Ovary (tissue), 9 donors: Measurements from ENCODE around the gene ZFPL1. TPM values are rescaled to one million over a fixed set of nuclear protein-coding genes. Genes with fewer than 3 reads are reported as not detected.

Source experiments
- DNase-seq, 5 donors: peaks; one replicate each; pipeline ENCODE4 v3.0.0-alpha.2; 2019 to 2020
- H3K27ac ChIP-seq, 2 donors: fragments of 200-600 bp; one replicate each; pipeline versions ENCODE4 v1.5.1 to v1.8.0; 2019 to 2022
- H3K27me3 ChIP-seq: fragments of 200-600 bp; one replicate; pipeline ENCODE4 v1.8.0; 2022
- H3K36me3 ChIP-seq: fragments of 200-600 bp; sonication (generic); one replicate; pipeline ENCODE4 v1.5.1; 2019
- H3K4me1 ChIP-seq: one replicate; pipeline ENCODE4 v1.8.1; 2013; ENCODE audit warnings: mild to moderate bottlenecking, moderate library complexity; ENCODE audit not compliant: insufficient read depth
- H3K4me3 ChIP-seq: fragments of 200-600 bp; sonication (generic); one replicate; pipeline ENCODE4 v1.5.1; 2017
- H3K9me3 ChIP-seq, 2 donors: fragments of 200-600 bp in 1 of 2; sonication (generic) in 1 of 2; one replicate each; pipeline versions ENCODE4 v1.5.1 to v1.8.1; 2013 to 2019; ENCODE audit warnings: mild to moderate bottlenecking in 1 of 2, moderate library complexity in 1 of 2
- CTCF ChIP-seq, 3 donors: fragments of 450-650 bp in 2 of 3; fragments of 200-600 bp in 1 of 3; IDR thresholded peaks; one replicate each; pipeline versions ENCODE4 v1.5.1 to v1.8.0; 2016 to 2022; ENCODE audit warnings: antibody characterized with exemption in 3 of 3, mild to moderate bottlenecking in 1 of 3
- EP300 ChIP-seq: sonication (generic); formaldehyde crosslinking; IDR thresholded peaks from one replicate; pipeline ENCODE4 v1.6.1; 2017; ENCODE audit warnings: antibody characterized with exemption
- POLR2A ChIP-seq: fragments of 450-650 bp; IDR thresholded peaks from one replicate; pipeline ENCODE4 v1.6.1; 2017; ENCODE audit warnings: antibody characterized with exemption, mild to moderate bottlenecking, moderate library complexity
- WGBS, 3 donors: extraction: QIAGEN DNeasy Blood & Tissue Kit in 1 of 3; methylation state at CpG; one replicate each; pipeline versions ENCODE4 v1.1.5 to v1.1.7; 2013 to 2017; 5-methylcytosine and 5-hydroxymethylcytosine counted together
- intact Hi-C, 4 donors: fragments of 100-400 bp; cut with DNase I; formaldehyde crosslinking; loops; one replicate each; pipeline versions ENCODE4 v1.11.0 to v1.15.1; 2022 to 2023
- polyA plus RNA-seq, 2 donors: library from polyadenylated mRNA; stranded (reverse); fragments of 200-250 nt in 1 of 2; fragments of 350-450 nt in 1 of 2; fragmentation: Illumina TruSeq in 1 of 2; extraction: RNeasy Lipid Tissue Mini Kit (QIAGEN cat#74804) in 1 of 2; gene quantifications; one replicate each; pipeline ENCODE4 v1.2.3, GENCODE V29; 2013 to 2014
- total RNA-seq, 7 donors: library from RNA; depleted of rRNA in 2 of 7; stranded (reverse); fragments of >200 nt in 2 of 7; fragmentation: NEBNext Ultra II Directional in 3 of 7; extraction: Animal tissue kit (Norgen Biotek cat#: 25700) in 3 of 7; gene quantifications; one replicate each; pipeline versions ENCODE4 v1.1.0 to v1.2.4, GENCODE V29; 2016 to 2023
- donor health status: DM: no; HTN: no; CAD: no; lungs with moderate emphysema.
- donor health status: DM: no; HTN: no; CAD: no.
- donor health status: Bipolar disorder and iron deficiency.
- donor health status: DM: yes; HTN: yes; CAD: no.
- donor health status: DM: no; HTN: no; CAD: no.
- donor health status: DM: yes; HTN: yes; CAD: no.

ZFPL1 gene
- total and polyA plus RNA-seq, 9 donors, result 11.2 to 44.8 (median 35.1) TPM

GRCh38 chr11:65095974-65096806 is 12.2 kb downstream of the ZFPL1 start, which contains the start of gene VPS51:
VPS51 (plus strand) TSS chr11:65096214; CDS start chr11:65096251, 37 bp downstream.
- Histone ChIP-seq H3K36me3 (no peaks in the 10 kb centered on the region), H3K4me1 (peaks cover 8% of the 10 kb centered on the region), H3K9me3 (no peaks in the 10 kb centered on the region), H3K4me3 (peak within 1 kb of the TSS; percentile 91), H3K27me3 (no peaks in the 10 kb centered on the region), H3K27ac (peak within 1 kb of the TSS; percentile 60 to 86)
- TF ChIP-seq CTCF (IDR thresholded peaks at IDR 0.05), result peak in 1 of 3 donors; percentile 50
- TF ChIP-seq EP300, result no peak
- peak; percentile 78 for TF ChIP-seq POLR2A
- 0% methylated on average over 48 to 52 of the region's 52 CpGs for WGBS, 3 donors
- DNase-seq, result peak; percentile 84 to 90 (median 88)
- intact Hi-C loops, result loop anchor here in 2 of 4 donors (5.0 kb wide), 3 partner anchors 69 to 84 kb away; partner anchors contain the start of genes ARL2 (in 1 of the 2) and SNX15 (in 1 of the 2)

GRCh38 chr11:65096926-65097325 is 12.9 kb downstream of the ZFPL1 start:
- Histone ChIP-seq H3K4me1 (peaks cover 11% of the 10 kb centered on the region), H3K9me3 (no peaks in the 10 kb centered on the region), H3K27me3 (no peaks in the 10 kb centered on the region), H3K27ac (peak overlapping the region; percentile 60 to 86), H3K36me3 (no peaks in the 10 kb centered on the region), H3K4me3 (peak overlapping the region; percentile 91)
- intact Hi-C loops, result loop anchor here in 2 of 4 donors (5.0 kb wide), 3 partner anchors 70 to 85 kb away; partner anchors contain the start of genes ARL2 (in 1 of the 2) and SNX15 (in 1 of the 2)
- no peak for DNase-seq
- no peak for TF ChIP-seq EP300
- no peak for TF ChIP-seq POLR2A
- no peak for TF ChIP-seq CTCF (IDR thresholded peaks at IDR 0.05)
- WGBS, 3 donors, result 22 to 42% (median 25%) methylated on average over 8 of the region's 8 CpGs

GRCh38 chr11:65100674-65101350 is 16.8 kb downstream of the ZFPL1 start:
- Histone ChIP-seq H3K27me3 (no peaks in the 10 kb centered on the region), H3K4me1 (peaks cover 23% of the 10 kb centered on the region), H3K9me3 (no peaks in the 10 kb centered on the region), H3K27ac (no peak overlapping the region), H3K36me3 (no peaks in the 10 kb centered on the region), H3K4me3 (no peak overlapping the region)
- TF ChIP-seq CTCF (IDR thresholded peaks at IDR 0.05) (no peak), POLR2A (no peak), EP300 (no peak)
- intact Hi-C loops, result no loop called here
- WGBS, 3 donors, result 84 to 89% (median 88%) methylated on average over 6 of the region's 6 CpGs
- DNase-seq, result no peak
